A549 (cell line): ENCODE measurements around the gene MAN1C1. TPM values are rescaled to one million over a fixed set of nuclear protein-coding genes. Genes with fewer than 3 reads are reported as not detected.

Experiments used
- ATAC-seq, 2 experiments: fragments of 200-7000 bp in 1 of 2; fragments of >200 bp in 1 of 2; cut with Nextera tagmentation in 1 of 2; cut with Tn5 transposase in 1 of 2; 3 replicates each; pipeline versions ENCODE4 v1.8.0 to v1.9.1; 2018 to 2020; ENCODE audit warnings: mild to moderate bottlenecking in 1 of 2, moderate library complexity in 1 of 2
- CTCF ChIA-PET: fragments of 300-600 bp; sonication (Branson Sonifier 250); formaldehyde crosslinking; extraction: SDS; loops from one replicate; lab custom pipeline; 2021; ENCODE audit warnings: antibody characterized with exemption, inconsistent platforms; lab: Yijun Ruan, JAX
- POLR2A ChIA-PET: fragments of 350-600 bp; formaldehyde crosslinking; extraction: SDS; loops from one replicate; lab custom pipeline; 2021; ENCODE audit warnings: antibody characterized with exemption, inconsistent platforms; lab: Yijun Ruan, JAX
- DNase-seq, 2 experiments: peaks; one replicate each; pipeline versions ENCODE4 v3.0.0 to v3.0.0-alpha.2; 2011 to 2016; ENCODE audit warnings: low read depth in 1 of 2, low spot score in 1 of 2
- FAIRE-seq: peaks from 2 replicates; lab custom pipeline; 2011; peaks lifted over from hg19 to GRCh38; lab: Jason Lieb, UNC
- H3K27ac ChIP-seq, 2 experiments: fragments of >200 bp; sonication (Bioruptor Twin); formaldehyde crosslinking; 3 replicates each; pipeline ENCODE4 v1.5.1; 2016 to 2017
- H3K4me1 ChIP-seq: fragments of >200 bp; sonication (Bioruptor Twin); formaldehyde crosslinking; 3 replicates; pipeline ENCODE4 v1.6.1; 2016
- H3K4me2 ChIP-seq: fragments of >200 bp; sonication (Bioruptor Twin); formaldehyde crosslinking; 3 replicates; pipeline ENCODE4 v1.6.1; 2016
- H3K4me3 ChIP-seq: fragments of >200 bp; sonication (Bioruptor Twin); formaldehyde crosslinking; 3 replicates; pipeline ENCODE4 v1.5.1; 2016
- H3K9me3 ChIP-seq: fragments of >200 bp; sonication (Bioruptor Twin); formaldehyde crosslinking; 3 replicates; pipeline ENCODE4 v1.6.1; 2016
- CBX2 ChIP-seq: fragments of 200-600 bp; sonication (generic); IDR thresholded peaks from 2 replicates; pipeline ENCODE4 v1.6.1; 2016; ENCODE audit warnings: low read depth, mild to moderate bottlenecking, borderline replicate concordance
- CBX8 ChIP-seq: fragments of 200-600 bp; sonication (generic); IDR thresholded peaks from 2 replicates; pipeline ENCODE4 v1.6.1; 2016
- CHD4 ChIP-seq: fragments of 200-600 bp; sonication (generic); IDR thresholded peaks from 2 replicates; pipeline ENCODE4 v1.6.1; 2016; ENCODE audit warnings: antibody characterized with exemption, mild to moderate bottlenecking, borderline replicate concordance
- CTCF ChIP-seq: fragments of >200 bp; sonication (Bioruptor Twin); formaldehyde crosslinking; IDR thresholded peaks from 3 replicates; pipeline ENCODE4 v1.5.1; 2016
- EHF ChIP-seq: fragments of 250-450 bp; sonication (Bioruptor Pico); IDR thresholded peaks from 2 replicates; pipeline ENCODE4 v1.5.0; 2020; ENCODE audit warnings: mild to moderate bottlenecking
- ELK1 ChIP-seq: fragments of 150-350 bp; IDR thresholded peaks from 2 replicates; pipeline ENCODE4 v1.6.1; 2014; ENCODE audit warnings: low read depth, mild to moderate bottlenecking, low read length
- HDAC2 ChIP-seq: fragments of 200-600 bp; sonication (generic); IDR thresholded peaks from 2 replicates; pipeline ENCODE4 v1.6.1; 2016
- HEYL ChIP-seq: fragments of 250-450 bp; sonication (Bioruptor Pico); IDR thresholded peaks from 2 replicates; pipeline ENCODE4 v1.8.0; 2021; ENCODE audit warnings: mild to moderate bottlenecking, moderate library complexity
- HMGXB4 ChIP-seq: fragments of 250-450 bp; sonication (Bioruptor Pico); IDR thresholded peaks from 2 replicates; pipeline ENCODE4 v1.5.0; 2021; ENCODE audit warnings: mild to moderate bottlenecking, moderate library complexity, borderline replicate concordance
- HOXB13 ChIP-seq: fragments of 250-450 bp; sonication (Bioruptor Pico); IDR thresholded peaks from 2 replicates; pipeline ENCODE4 v1.5.0; 2020; ENCODE audit warnings: low read depth, mild to moderate bottlenecking, moderate library complexity
- MYC ChIP-seq: IDR thresholded peaks from 2 replicates; pipeline ENCODE4 v1.6.1; 2012; ENCODE audit warnings: mild to moderate bottlenecking, inconsistent platforms, low read length, improper control_type of control experiment, borderline replicate concordance
- PHF8 ChIP-seq: fragments of 200-600 bp; sonication (generic); IDR thresholded peaks from 2 replicates; pipeline ENCODE4 v1.6.1; 2016; ENCODE audit warnings: low read depth, mild to moderate bottlenecking, antibody characterized with exemption, moderate library complexity, borderline replicate concordance
- POLR2A ChIP-seq: IDR thresholded peaks from 2 replicates; pipeline ENCODE4 v1.6.1; 2012; ENCODE audit warnings: mild to moderate bottlenecking, low read length
- RAD21 ChIP-seq, 2 experiments: fragments of >200 bp in 1 of 2; sonication (Bioruptor Twin) in 1 of 2; formaldehyde crosslinking in 1 of 2; IDR thresholded peaks in 1 of 2; conservative IDR thresholded peaks in 1 of 2; 2 replicates in 1 of 2; 3 replicates in 1 of 2; pipeline ENCODE4 v1.6.1; 2012 to 2018; ENCODE audit warnings: inconsistent platforms in 1 of 2
- RCOR1 ChIP-seq: fragments of 150-350 bp; IDR thresholded peaks from 2 replicates; pipeline ENCODE4 v1.6.1; 2014; ENCODE audit warnings: antibody characterized with exemption, low read length, low read depth
- RNF2 ChIP-seq: fragments of 200-600 bp; sonication (generic); IDR thresholded peaks from 2 replicates; pipeline ENCODE4 v1.6.1; 2016; ENCODE audit warnings: low read depth, mild to moderate bottlenecking, antibody characterized with exemption, moderate library complexity, borderline replicate concordance
- SMC3 ChIP-seq: fragments of >200 bp; sonication (Bioruptor Twin); formaldehyde crosslinking; IDR thresholded peaks from 3 replicates; pipeline ENCODE4 v1.6.1; 2018; ENCODE audit warnings: inconsistent platforms
- TFCP2L1 ChIP-seq: fragments of 250-450 bp; sonication (Bioruptor Pico); IDR thresholded peaks from 2 replicates; pipeline ENCODE4 v1.5.0; 2021; ENCODE audit warnings: mild to moderate bottlenecking
- TP53 ChIP-seq: fragments of 250-450 bp; sonication (Bioruptor Pico); IDR thresholded peaks from 2 replicates; pipeline ENCODE4 v1.5.0; 2021; ENCODE audit warnings: mild to moderate bottlenecking, moderate library complexity
- USF2 ChIP-seq: fragments of 450-650 bp; IDR thresholded peaks from 2 replicates; pipeline ENCODE4 v1.6.1; 2014; ENCODE audit warnings: antibody characterized with exemption
- ZFP36 ChIP-seq: fragments of 450-650 bp; IDR thresholded peaks from 2 replicates; pipeline ENCODE4 v1.6.1; 2014; ENCODE audit warnings: borderline replicate concordance; ENCODE audit not compliant: partially characterized antibody
- WGBS: methylation state at CpG from one replicate; pipeline ENCODE4 v1.1.6; 2017; ENCODE audit errors: missing lambda C conversion rate; 5-methylcytosine and 5-hydroxymethylcytosine counted together
- polyA plus RNA-seq, 4 experiments: library from polyadenylated mRNA; depleted of rRNA in 3 of 4; stranded (reverse); fragments of >200 nt; fragmentation: RNase III in 1 of 4; extraction: RNeasy Plus Mini Kit Qiagen cat#74134 plus additional on column Dnase treatment in 1 of 4; gene quantifications; 2 replicates in 3 of 4; 3 replicates in 1 of 4; pipeline ENCODE4 v1.2.3, GENCODE V29; 2011 to 2017

The MAN1C1 gene
- polyA plus RNA-seq, 2 of the 4 experiments (the other 2 are of a cell fraction) = 0.22 to 0.27 TPM

GRCh38 chr1:25744636-25745425 lies 128.2 kb downstream of the MAN1C1 start:
- Histone ChIP-seq H3K4me2 (no peak overlapping the region), H3K27ac (no peak overlapping the region), H3K9me3 (no peaks in the 10 kb centered on the region), H3K4me3 (no peak overlapping the region), H3K4me1 (no peaks in the 10 kb centered on the region)
- 82% methylated on average over 7 of the region's 8 CpGs for whole genome bisulfite sequencing
- no peak for DNase-seq
- ATAC-seq = no peak
- ChIA-PET CTCF (interaction anchor here (0.7 to 2.6 kb wide), 7 partner anchors 13 to 224 kb away, joined by 3 to 9 read pairs (median 3); no protein-coding TSS in a partner anchor), POLR2A (no interaction called here)
- no peak for FAIRE-seq
- TF ChIP-seq ZFP36 (no peak), CHD4 (no peak), PHF8 (no peak), RCOR1 (no peak), HOXB13 (no peak), USF2 (no peak), TFCP2L1 (CRISPR knock-in tag) (no peak), HDAC2 (no peak), SMC3 (no peak), RAD21 (conservative IDR thresholded peaks at IDR 0.05 in 1 of 2, IDR thresholded peaks at IDR 0.05 in 1 of 2) (no peak), HMGXB4 (CRISPR knock-in tag) (no peak), TP53 (CRISPR knock-in tag) (no peak)

GRCh38 chr1:25746299-25747045 lies 129.9 kb downstream of the MAN1C1 start:
- H3K9me3 ChIP-seq = no peaks in the 10 kb centered on the region
- H3K4me3 ChIP-seq = no peak overlapping the region
- no peak for DNase-seq
- WGBS = 69% methylated on average over 9 of the region's 22 CpGs
- no peak overlapping the region for H3K27ac ChIP-seq
- TF ChIP-seq POLR2A (no peak), CTCF (no peak), CBX2 (no peak), EHF (CRISPR knock-in tag) (no peak), CBX8 (no peak), ELK1 (no peak), HEYL (no peak), RNF2 (no peak), MYC (no peak)
- no peaks in the 10 kb centered on the region for H3K4me1 ChIP-seq
- ATAC-seq = no peak
- ChIA-PET POLR2A (no interaction called here), CTCF (no interaction called here)
- FAIRE-seq = no peak
- no peak overlapping the region for H3K4me2 ChIP-seq
